HL-60 (cell line): ENCODE measurements around the gene PUS7.

Source experiments
- DNase-seq, 2 experiments: peaks; one replicate each; pipeline ENCODE4 v3.0.0-alpha.2; 2010 to 2020; ENCODE audit warnings: low read depth in 1 of 2, low spot score in 1 of 2
- H3K27ac ChIP-seq: fragments of 250-450 bp; sonication (Bioruptor Pico); replicated peaks from 2 replicates; pipeline ENCODE4 v1.5.1; 2020; ENCODE audit warnings: mild to moderate bottlenecking, moderate library complexity
- H3K27me3 ChIP-seq: fragments of 250-450 bp; sonication (Bioruptor Pico); 2 replicates; pipeline ENCODE4 v1.5.1; 2021; ENCODE audit warnings: mild to moderate bottlenecking, moderate library complexity; ENCODE audit not compliant: insufficient read depth, poor library complexity, severe bottlenecking
- H3K4me3 ChIP-seq: replicated peaks from 2 replicates; pipeline ENCODE4 v1.5.1; 2011; ENCODE audit warnings: mild to moderate bottlenecking, control low read depth, low read length; ENCODE audit not compliant: insufficient read depth
- GABPA ChIP-seq: IDR thresholded peaks from 2 replicates; pipeline ENCODE4 v1.6.1; 2012; ENCODE audit warnings: low read depth
- POLR2AphosphoS5 ChIP-seq: IDR thresholded peaks from 2 replicates; pipeline ENCODE4 v1.6.1; 2012; ENCODE audit warnings: low read depth
- SPI1 ChIP-seq: IDR thresholded peaks from 2 replicates; pipeline ENCODE4 v1.6.1; 2012; ENCODE audit warnings: low read depth, mild to moderate bottlenecking, borderline replicate concordance
- TF ChIP-seq, protein P1 (sequence below): IDR thresholded peaks from 2 replicates; pipeline ENCODE4 v1.6.1; 2012; ENCODE audit warnings: low read depth; ENCODE audit not compliant: insufficient replicate concordance
- TF ChIP-seq, protein P2 (sequence below): IDR thresholded peaks from one replicate; pipeline ENCODE4 v1.5.1; 2011; ENCODE audit warnings: low read length, control low read depth, inconsistent platforms; ENCODE audit not compliant: insufficient read depth

The PUS7 gene

GRCh38 chr7:105487579-105488571 is 34.2 kb downstream of the PUS7 start:
- H3K27me3 ChIP-seq = no peaks in the 10 kb centered on the region
- DNase-seq = no peak
- no peak overlapping the region for H3K27ac ChIP-seq
- TF ChIP-seq, protein P1, sequence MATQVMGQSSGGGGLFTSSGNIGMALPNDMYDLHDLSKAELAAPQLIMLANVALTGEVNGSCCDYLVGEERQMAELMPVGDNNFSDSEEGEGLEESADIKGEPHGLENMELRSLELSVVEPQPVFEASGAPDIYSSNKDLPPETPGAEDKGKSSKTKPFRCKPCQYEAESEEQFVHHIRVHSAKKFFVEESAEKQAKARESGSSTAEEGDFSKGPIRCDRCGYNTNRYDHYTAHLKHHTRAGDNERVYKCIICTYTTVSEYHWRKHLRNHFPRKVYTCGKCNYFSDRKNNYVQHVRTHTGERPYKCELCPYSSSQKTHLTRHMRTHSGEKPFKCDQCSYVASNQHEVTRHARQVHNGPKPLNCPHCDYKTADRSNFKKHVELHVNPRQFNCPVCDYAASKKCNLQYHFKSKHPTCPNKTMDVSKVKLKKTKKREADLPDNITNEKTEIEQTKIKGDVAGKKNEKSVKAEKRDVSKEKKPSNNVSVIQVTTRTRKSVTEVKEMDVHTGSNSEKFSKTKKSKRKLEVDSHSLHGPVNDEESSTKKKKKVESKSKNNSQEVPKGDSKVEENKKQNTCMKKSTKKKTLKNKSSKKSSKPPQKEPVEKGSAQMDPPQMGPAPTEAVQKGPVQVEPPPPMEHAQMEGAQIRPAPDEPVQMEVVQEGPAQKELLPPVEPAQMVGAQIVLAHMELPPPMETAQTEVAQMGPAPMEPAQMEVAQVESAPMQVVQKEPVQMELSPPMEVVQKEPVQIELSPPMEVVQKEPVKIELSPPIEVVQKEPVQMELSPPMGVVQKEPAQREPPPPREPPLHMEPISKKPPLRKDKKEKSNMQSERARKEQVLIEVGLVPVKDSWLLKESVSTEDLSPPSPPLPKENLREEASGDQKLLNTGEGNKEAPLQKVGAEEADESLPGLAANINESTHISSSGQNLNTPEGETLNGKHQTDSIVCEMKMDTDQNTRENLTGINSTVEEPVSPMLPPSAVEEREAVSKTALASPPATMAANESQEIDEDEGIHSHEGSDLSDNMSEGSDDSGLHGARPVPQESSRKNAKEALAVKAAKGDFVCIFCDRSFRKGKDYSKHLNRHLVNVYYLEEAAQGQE = no peak
- no peak for TF ChIP-seq GABPA
- TF ChIP-seq, protein P2, sequence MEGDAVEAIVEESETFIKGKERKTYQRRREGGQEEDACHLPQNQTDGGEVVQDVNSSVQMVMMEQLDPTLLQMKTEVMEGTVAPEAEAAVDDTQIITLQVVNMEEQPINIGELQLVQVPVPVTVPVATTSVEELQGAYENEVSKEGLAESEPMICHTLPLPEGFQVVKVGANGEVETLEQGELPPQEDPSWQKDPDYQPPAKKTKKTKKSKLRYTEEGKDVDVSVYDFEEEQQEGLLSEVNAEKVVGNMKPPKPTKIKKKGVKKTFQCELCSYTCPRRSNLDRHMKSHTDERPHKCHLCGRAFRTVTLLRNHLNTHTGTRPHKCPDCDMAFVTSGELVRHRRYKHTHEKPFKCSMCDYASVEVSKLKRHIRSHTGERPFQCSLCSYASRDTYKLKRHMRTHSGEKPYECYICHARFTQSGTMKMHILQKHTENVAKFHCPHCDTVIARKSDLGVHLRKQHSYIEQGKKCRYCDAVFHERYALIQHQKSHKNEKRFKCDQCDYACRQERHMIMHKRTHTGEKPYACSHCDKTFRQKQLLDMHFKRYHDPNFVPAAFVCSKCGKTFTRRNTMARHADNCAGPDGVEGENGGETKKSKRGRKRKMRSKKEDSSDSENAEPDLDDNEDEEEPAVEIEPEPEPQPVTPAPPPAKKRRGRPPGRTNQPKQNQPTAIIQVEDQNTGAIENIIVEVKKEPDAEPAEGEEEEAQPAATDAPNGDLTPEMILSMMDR = no peak
- no peak for TF ChIP-seq POLR2AphosphoS5
- no peak for TF ChIP-seq SPI1
- no peak overlapping the region for H3K4me3 ChIP-seq

- no peak for DNase-seq
- H3K27me3 ChIP-seq = no peaks in the 10 kb centered on the region
- no peak overlapping the region for H3K4me3 ChIP-seq
- TF ChIP-seq SPI1 (no peak), GABPA (no peak), POLR2AphosphoS5 (no peak)
- TF ChIP-seq, protein P1 = no peak
- TF ChIP-seq, protein P2 = no peak
- H3K27ac ChIP-seq = no peak overlapping the region
Observed at GRCh38 chr7:105480931-105481330, 41.1 kb downstream of the PUS7 start.

DNA sequence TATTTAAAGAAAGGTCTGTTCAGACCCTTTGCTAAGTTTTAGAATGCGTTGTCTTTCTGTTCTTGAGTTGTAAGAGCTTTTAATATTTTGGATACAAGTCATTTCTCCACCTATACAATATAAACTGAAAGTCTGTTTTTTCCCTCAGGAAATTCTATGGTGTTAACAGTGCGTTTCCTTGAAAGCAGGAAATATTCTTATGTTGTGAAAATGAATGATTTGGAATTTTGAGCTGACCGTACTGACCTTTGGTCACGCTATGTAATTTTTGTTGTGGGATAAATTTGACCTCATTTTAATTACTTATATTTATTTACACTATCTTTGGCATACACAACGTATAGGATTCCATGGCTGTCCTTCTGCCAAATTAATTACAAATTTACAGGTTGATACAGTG is 43.5 kb downstream of the PUS7 start:
- H3K27ac ChIP-seq = no peak overlapping the region
- DNase-seq = no peak
- no peaks in the 10 kb centered on the region for H3K27me3 ChIP-seq
- TF ChIP-seq GABPA (no peak), POLR2AphosphoS5 (no peak), SPI1 (no peak)
- TF ChIP-seq, protein P2 = no peak
- TF ChIP-seq, protein P1 = no peak
- H3K4me3 ChIP-seq = no peak overlapping the region
